Omental fat pad (tissue), 4 donors: ENCODE results near the gene OXCT2. TPM values are rescaled to one million over a fixed set of nuclear protein-coding genes. Genes with fewer than 3 reads are reported as not detected.
"Not testable (repeated sequence)": the region's sequence is repeated elsewhere in the genome, so short reads cannot be mapped to it uniquely, and the experiment has no call there.

Source experiments
- ATAC-seq: fragments of 150-250 bp; one replicate; pipeline ENCODE4 v1.9.1; 2016; ENCODE audit warnings: mild to moderate bottlenecking, moderate library complexity; ENCODE audit not compliant: low FRiP score
- DNase-seq: peaks from one replicate; pipeline ENCODE4 v3.0.0-alpha.2; 2019; ENCODE audit warnings: low spot score
- total RNA-seq, 4 donors: library from RNA; depleted of rRNA; stranded (reverse); fragments of >200 nt; gene quantifications; one replicate each; pipeline ENCODE4 v1.1.0, GENCODE V29; 2016
- TF ChIP-seq, protein P1 (sequence below), 3 donors: fragments of 450-650 bp; IDR thresholded peaks; one replicate each; pipeline ENCODE4 v1.5.1; 2016 to 2017; ENCODE audit warnings: antibody characterized with exemption in 3 of 3, mild to moderate bottlenecking in 3 of 3, moderate library complexity in 2 of 3

OXCT2 gene
- total RNA-seq: 1 to 10 TPM in 1 of 4 donors, under 1 TPM in 3; 0.24 to 1.4 (median 0.31) TPM

DNA sequence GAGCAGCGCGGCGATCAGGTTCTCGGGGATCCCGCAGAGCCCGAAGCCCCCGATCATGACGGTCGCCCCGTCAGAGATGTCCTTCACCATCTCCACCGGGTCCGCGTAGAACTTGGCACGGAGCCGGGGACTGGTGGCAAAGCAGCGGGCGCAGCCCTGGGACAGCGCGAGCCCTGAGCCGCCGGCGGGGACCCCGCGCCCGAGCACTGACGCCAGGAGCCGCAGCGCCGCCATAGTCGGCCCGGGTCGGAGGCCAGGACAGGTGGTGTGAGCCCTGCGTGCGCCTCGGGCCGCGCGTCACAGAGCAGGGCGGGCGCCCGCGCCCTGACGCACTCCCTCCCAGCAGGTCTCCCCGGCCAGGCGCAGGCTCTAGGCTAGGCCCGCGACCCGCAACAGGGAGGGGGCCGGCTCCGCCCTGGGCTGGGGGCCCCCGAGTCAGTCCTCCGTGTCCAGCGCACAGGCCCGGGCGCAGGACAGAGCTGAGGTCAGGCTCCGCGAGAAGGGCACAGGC, at the start of gene OXCT2:
Gene OXCT2 (minus strand): TSS at position 327 of the 511 bp plus-strand sequence. CDS start 93 bp downstream, at position 234.
- ATAC-seq, DNase-seq: not testable (repeated sequence)

DNA sequence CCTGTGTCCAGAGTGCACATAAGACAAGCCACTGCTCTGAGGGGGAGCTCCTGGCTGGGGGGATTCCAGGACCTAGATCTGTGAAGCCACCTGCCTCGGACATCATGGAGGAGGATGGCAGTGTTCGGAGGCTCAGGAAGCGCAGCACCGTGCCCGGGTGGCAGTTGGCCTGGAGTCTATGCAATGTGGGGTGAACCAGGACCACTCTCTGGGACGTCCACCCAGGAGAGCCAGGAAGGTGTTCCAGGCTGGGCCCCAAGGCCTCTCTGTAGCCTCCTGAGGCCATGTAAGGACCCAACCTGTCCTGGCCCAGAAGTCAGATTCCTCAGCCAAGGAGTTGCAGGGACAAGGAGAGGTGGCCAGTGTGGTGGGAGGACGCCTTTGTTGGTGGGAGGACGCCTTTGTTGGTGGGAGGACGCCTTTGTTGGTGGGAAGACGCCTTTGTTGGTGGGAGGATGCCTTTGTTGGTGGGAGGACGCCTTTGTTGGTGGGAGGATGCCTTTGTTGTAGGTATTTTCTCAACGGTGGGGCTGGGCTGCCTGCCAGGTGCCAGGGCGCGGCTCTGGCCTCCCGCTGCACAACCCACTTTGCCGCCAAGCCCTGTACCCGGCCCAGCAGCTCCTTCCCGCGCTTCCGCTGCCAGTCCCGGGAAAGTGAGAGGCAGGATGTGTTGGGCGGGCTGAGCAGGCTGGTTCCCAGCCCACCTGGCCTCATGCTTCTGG, 48.1 kb upstream of the OXCT2 start:
- DNase-seq: no peak
- TF ChIP-seq, protein P1, sequence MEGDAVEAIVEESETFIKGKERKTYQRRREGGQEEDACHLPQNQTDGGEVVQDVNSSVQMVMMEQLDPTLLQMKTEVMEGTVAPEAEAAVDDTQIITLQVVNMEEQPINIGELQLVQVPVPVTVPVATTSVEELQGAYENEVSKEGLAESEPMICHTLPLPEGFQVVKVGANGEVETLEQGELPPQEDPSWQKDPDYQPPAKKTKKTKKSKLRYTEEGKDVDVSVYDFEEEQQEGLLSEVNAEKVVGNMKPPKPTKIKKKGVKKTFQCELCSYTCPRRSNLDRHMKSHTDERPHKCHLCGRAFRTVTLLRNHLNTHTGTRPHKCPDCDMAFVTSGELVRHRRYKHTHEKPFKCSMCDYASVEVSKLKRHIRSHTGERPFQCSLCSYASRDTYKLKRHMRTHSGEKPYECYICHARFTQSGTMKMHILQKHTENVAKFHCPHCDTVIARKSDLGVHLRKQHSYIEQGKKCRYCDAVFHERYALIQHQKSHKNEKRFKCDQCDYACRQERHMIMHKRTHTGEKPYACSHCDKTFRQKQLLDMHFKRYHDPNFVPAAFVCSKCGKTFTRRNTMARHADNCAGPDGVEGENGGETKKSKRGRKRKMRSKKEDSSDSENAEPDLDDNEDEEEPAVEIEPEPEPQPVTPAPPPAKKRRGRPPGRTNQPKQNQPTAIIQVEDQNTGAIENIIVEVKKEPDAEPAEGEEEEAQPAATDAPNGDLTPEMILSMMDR (IDR thresholded peaks at IDR 0.05): no peak

DNA sequence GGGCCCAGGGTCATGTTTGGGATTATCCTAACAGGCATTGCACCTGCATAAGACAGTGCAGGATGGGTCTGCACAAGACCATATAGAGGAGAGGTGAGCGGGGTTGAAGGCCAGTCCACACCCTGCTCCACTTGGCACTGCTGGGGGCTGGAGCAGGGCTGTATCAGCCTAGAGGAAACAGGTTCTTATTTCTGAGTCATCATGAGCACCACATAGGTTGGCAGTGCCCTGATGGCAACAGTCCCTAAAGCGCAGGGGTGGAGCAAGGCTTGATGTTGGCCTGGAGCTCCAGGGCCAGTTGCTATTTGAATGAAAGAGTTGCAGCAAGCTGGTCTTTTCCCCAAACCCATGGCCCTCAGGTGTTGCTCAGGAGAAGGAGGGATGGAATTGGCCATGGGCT, 47.3 kb upstream of the OXCT2 start:
- ATAC-seq: no peak
- TF ChIP-seq, protein P1 (IDR thresholded peaks at IDR 0.05): no peak
- no peak for DNase-seq

More for the DNA sequence above, 48.1 kb upstream of the OXCT2 start:
- no peak for ATAC-seq

DNA sequence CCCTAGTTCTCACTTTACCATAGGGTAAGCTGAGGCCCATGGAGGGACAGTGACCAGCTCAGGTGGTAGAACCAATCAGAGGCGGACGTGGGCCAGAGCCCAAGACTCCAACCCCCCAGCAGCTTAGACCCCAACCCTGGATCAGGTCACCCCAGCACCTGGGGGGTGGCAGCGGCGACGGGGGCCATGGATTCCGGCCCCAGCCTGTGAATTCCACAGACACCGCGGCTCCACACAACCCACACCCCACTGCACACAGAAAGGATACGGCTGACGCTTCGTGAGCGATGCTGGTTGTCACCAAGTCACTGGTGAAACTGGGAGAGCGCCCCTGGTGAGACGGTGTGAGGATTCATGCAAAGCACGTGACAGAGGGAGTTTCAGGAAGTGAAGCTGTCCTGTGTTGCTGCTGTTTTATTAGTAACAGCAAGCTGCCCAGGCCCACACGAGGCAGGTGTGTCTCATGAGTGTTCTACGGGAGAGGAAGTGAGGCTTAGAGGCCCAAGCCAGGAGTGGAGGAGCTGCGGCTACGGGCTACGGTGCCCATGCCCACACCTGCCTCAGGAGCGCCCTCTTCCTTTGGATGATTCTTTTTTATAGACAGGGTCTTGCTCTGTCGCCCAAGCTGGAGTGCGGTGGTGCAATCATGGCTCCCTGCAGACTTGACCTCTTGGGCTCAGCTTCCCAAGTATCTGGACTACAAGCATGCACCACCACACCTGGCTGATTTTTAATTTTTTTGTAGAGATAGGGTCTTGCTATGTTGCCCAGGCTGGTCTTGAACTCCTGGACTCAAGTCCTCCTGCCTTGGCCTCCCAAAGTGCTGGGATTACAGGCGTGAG, 46.2 kb upstream of the OXCT2 start:
- peak; percentile 2 for ATAC-seq
- not testable (repeated sequence) for DNase-seq

DNA sequence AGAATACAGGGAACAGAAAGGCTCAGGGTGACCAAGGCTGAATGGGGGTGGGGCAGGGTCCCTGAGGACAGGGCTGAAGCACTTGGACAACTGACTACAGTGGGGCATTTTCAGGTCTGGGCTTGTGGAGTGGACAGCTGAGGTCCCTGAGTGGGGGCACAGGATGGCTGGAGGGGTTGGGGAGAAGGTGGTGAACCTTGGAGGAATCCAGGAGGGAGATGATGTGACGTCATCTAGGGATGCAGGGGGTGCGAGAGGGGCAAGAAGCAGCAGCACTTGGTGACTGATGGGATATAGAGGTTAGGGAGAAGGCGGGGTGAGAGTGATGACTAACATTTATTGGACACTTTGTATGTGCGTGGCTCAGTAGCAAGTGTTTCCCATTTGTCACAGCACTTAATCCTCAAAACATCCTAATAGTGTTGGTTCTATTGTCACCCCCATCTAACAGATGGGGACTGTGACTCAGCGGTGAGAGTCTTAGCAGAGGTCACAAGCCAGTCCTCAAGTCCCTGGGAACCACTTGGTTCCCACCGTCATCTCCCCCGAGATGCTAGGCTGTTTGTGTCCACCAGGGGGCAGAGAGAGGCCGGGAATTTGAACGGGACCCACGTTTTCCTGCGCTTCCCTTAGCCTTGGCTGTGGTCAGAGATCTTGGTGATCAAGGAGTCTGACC, 45.4 kb upstream of the OXCT2 start:
- peak; percentile 80 for ATAC-seq
- peak; percentile 76 for DNase-seq
- TF ChIP-seq, protein P1 (IDR thresholded peaks at IDR 0.05): peak in 2 of 3 donors; percentile 87 to 94

DNA sequence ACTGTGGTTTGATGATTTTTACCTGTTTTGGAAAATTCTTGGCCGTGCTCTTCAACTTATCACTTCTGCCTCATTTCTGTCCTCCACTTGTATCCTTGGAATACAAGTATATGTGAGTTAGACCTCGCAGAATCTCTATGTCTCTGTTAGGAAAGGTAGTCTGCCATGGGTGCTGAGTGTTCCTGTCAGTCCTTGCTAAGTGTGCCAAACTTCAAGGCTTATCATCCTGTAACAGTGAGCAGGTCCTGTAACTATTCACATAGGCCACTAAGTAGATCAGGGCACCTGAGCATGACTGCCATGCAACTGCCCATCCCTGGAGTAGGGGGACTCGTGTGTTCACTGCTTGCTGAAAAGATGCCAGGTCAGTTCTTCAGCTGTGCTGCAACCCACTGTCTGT, 41.8 kb upstream of the OXCT2 start:
- ATAC-seq: no peak
- TF ChIP-seq, protein P1 (IDR thresholded peaks at IDR 0.05): no peak
- DNase-seq: no peak

DNA sequence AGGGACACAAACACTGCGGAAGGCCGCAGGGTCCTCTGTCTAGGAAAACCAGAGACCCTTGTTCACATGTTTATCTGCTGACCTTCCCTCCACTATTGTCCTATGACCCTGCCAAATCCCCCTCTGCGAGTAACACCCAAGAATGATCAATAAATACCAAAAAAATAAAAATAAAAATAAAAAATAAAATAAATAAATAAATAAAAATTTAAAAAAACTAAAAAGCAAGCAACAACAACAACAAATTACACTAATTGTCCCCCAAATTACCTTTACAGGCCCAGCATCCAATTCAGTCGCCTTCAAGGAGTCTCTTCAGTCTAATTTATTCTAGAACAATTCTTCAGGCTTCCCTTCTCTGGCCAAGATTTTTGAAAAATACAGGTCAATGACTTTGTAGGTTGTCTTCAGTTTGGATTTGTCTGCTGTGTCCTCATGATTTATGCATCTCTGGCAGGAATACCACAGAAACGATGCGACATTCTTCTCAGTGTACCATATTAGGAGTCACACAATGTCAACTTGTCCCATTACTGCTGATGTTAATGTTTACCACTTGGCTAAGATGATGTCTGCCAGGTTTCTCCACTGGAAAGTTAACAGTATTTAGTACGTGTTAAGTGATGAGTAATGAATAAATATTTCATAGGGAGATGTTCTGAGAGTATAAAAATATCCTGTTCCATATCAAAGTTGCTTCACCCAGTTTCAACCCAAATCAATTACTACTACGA, 37.8 kb upstream of the OXCT2 start:
- TF ChIP-seq, protein P1 (IDR thresholded peaks at IDR 0.05): no peak

More for the DNA sequence above, 37.8 kb upstream of the OXCT2 start:
- DNase-seq (no peak), ATAC-seq (no peak)
